ENCODE results near the gene DLL4. TPM values are rescaled to one million over a fixed set of nuclear protein-coding genes. Genes with fewer than 3 reads are reported as not detected.

DLL4 gene
- total and polyA plus RNA-seq, 2 experiments from 2014 or later = 2.3 TPM; not detected in 1

DNA sequence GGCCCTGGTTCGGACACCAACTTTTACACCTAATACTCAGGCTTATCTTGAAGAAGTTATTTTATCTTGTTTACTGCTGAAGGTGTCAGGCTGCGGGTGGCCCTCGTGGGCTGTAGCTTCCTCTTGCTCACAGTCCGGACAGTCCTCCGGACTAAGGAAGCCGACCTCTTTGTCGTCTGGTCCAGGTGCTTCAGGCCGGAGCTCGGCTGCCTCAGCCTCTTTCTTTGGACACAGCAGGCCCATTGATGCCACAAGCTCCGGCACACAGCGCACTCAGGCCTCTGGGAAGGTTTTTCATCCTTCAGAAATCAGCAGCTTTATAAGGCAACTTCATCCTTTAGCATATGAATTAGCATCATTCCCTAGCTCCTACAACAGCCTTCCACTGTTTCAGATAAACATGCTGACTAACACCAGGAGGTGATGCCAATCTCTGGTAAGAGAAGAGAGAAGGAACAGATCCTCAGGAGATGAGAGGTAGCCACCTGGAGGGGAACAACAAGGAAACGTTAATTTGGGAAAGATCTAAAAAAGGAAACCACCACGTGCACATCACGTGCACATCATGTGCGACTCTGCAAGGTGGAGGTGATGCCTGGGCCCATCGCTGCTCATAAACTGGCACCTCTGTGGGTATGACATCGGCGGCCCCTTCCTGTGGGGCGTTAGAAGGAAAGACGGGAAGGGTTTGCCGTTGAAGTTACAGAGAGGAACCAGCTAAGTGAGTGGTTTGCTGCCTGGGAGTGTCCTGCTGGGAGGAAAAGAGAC, 19.8 kb downstream of the DLL4 start:
- H3K9me3 ChIP-seq (ENCODE audit: low read depth) = no peaks in the 10 kb centered on the region
- H3K4me1 ChIP-seq (ENCODE audit: insufficient read depth) = peaks cover 7% of the 10 kb centered on the region
- H3K9me2 ChIP-seq (replicated peaks; ENCODE audit: insufficient read depth) = no peaks in the 10 kb centered on the region
- no peaks in the 10 kb centered on the region for H3K27me3 ChIP-seq
- H2AFZ ChIP-seq = no peak overlapping the region
- H3K27ac ChIP-seq = peak overlapping the region; percentile 77
- H3K4me2 ChIP-seq = no peak overlapping the region
- H4K20me1 ChIP-seq (ENCODE audit: insufficient read depth, poor library complexity, severe bottlenecking) = no peaks in the 10 kb centered on the region
- TF ChIP-seq EZH2phosphoT487 (IDR thresholded peaks at IDR 0.05; ENCODE audit: low read depth, severe bottlenecking, unreplicated experiment) = no peak
- no peak for TF ChIP-seq EZH2 (IDR thresholded peaks at IDR 0.05; ENCODE audit: borderline replicate concordance)
- TF ChIP-seq CTCF (IDR thresholded peaks at IDR 0.05; ENCODE audit: poor library complexity) = no peak
- H3K79me2 ChIP-seq = peaks cover 5% of the 10 kb centered on the region
- no peaks in the 10 kb centered on the region for H3K36me3 ChIP-seq (replicated peaks; ENCODE audit: insufficient read depth, low read depth)
- 78% methylated on average over 21 of the region's 21 CpGs for WGBS (ENCODE audit: low lambda C conversion rate, missing lambda C conversion rate)
- no peak overlapping the region for H3K4me3 ChIP-seq
- no peak for DNase-seq (ENCODE audit: low spot score)

DNA sequence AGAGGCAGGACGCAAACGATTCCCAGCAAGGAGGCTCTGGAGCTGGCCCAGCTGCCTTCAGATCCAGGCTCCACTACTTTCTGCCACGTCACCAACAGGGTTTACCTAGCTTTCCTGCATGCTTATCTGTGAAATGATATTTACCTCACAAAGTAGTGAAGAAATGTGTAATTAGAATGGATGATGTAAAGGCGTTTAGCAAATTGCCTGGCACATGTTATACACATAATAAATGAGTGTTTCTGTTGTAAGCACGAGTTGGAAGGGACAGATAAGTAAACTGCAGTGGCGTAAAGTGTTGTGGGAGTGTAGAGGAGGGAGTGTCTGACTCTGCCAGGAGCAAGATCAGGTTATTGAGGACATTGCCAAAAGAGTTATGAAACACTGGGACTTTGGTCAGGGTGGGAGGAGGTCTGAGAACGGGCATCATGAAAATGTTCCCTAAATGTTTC, 20.6 kb downstream of the DLL4 start:
- 69% methylated on average over 7 of the region's 7 CpGs for WGBS (ENCODE audit: low lambda C conversion rate, missing lambda C conversion rate)
- no peak overlapping the region for H3K4me2 ChIP-seq
- H3K36me3 ChIP-seq (replicated peaks; ENCODE audit: insufficient read depth, low read depth) = no peaks in the 10 kb centered on the region
- TF ChIP-seq EZH2phosphoT487 (IDR thresholded peaks at IDR 0.05; ENCODE audit: low read depth, severe bottlenecking, unreplicated experiment) (no peak), EZH2 (IDR thresholded peaks at IDR 0.05; ENCODE audit: borderline replicate concordance) (no peak), CTCF (IDR thresholded peaks at IDR 0.05; ENCODE audit: poor library complexity) (no peak)
- peak overlapping the region; percentile 77 for H3K27ac ChIP-seq
- H3K4me1 ChIP-seq (ENCODE audit: insufficient read depth) = peaks cover 7% of the 10 kb centered on the region
- no peaks in the 10 kb centered on the region for H3K9me2 ChIP-seq (replicated peaks; ENCODE audit: insufficient read depth)
- no peak overlapping the region for H2AFZ ChIP-seq
- peaks cover 4% of the 10 kb centered on the region for H4K20me1 ChIP-seq (ENCODE audit: insufficient read depth, poor library complexity, severe bottlenecking)
- peaks cover 9% of the 10 kb centered on the region for H3K79me2 ChIP-seq
- no peak overlapping the region for H3K4me3 ChIP-seq
- H3K27me3 ChIP-seq = no peaks in the 10 kb centered on the region
- DNase-seq (ENCODE audit: low spot score) = peak; percentile 58
- no peaks in the 10 kb centered on the region for H3K9me3 ChIP-seq (ENCODE audit: low read depth)

- no peaks in the 10 kb centered on the region for H3K9me2 ChIP-seq (replicated peaks; ENCODE audit: insufficient read depth)
- no peak for DNase-seq (ENCODE audit: low spot score)
- H3K27me3 ChIP-seq = no peaks in the 10 kb centered on the region
- H3K79me2 ChIP-seq = peaks cover 17% of the 10 kb centered on the region
- no peak for TF ChIP-seq CTCF (IDR thresholded peaks at IDR 0.05; ENCODE audit: poor library complexity)
- no peak for TF ChIP-seq EZH2phosphoT487 (IDR thresholded peaks at IDR 0.05; ENCODE audit: low read depth, severe bottlenecking, unreplicated experiment)
- TF ChIP-seq EZH2 (IDR thresholded peaks at IDR 0.05; ENCODE audit: borderline replicate concordance) = no peak
- peak overlapping the region; percentile 31 for H2AFZ ChIP-seq
- no peaks in the 10 kb centered on the region for H3K9me3 ChIP-seq (ENCODE audit: low read depth)
- H3K4me1 ChIP-seq (ENCODE audit: insufficient read depth) = peaks cover 10% of the 10 kb centered on the region
- no peaks in the 10 kb centered on the region for H3K36me3 ChIP-seq (replicated peaks; ENCODE audit: insufficient read depth, low read depth)
- H3K27ac ChIP-seq = no peak overlapping the region
- WGBS (ENCODE audit: low lambda C conversion rate, missing lambda C conversion rate) = 94% methylated on average over 4 of the region's 4 CpGs
- H3K4me2 ChIP-seq = no peak overlapping the region
- peaks cover 20% of the 10 kb centered on the region for H4K20me1 ChIP-seq (ENCODE audit: insufficient read depth, poor library complexity, severe bottlenecking)
- no peak overlapping the region for H3K4me3 ChIP-seq
Observed at GRCh38 chr15:40951764-40952163, 22.6 kb downstream of the DLL4 start.
